Liver (tissue), 9 donors: ENCODE results near the gene GLI3. TPM values are rescaled to one million over a fixed set of nuclear protein-coding genes. Genes with fewer than 3 reads are reported as not detected.

Experiments
- DNase-seq: peaks from one replicate; pipeline ENCODE4 v3.0.0-alpha.2; 2017; ENCODE audit warnings: low spot score
- H3K27ac ChIP-seq, 2 donors: one replicate each; pipeline ENCODE4 v1.7.0; 2013; ENCODE audit warnings: inconsistent platforms in 2 of 2, low read length in 2 of 2, control low read depth in 1 of 2, low read depth in 1 of 2, mild to moderate bottlenecking in 1 of 2
- H3K27me3 ChIP-seq, 4 donors: one replicate each; pipeline versions ENCODE4 v1.6.1 to v1.7.0; 2013; ENCODE audit warnings: low read length in 3 of 4, inconsistent platforms in 1 of 4, mild to moderate bottlenecking in 1 of 4, moderate library complexity in 1 of 4; ENCODE audit not compliant: control insufficient read depth in 4 of 4, insufficient read depth in 4 of 4
- H3K36me3 ChIP-seq, 4 donors: one replicate each; pipeline versions ENCODE4 v1.6.1 to v1.7.0; 2013; ENCODE audit warnings: low read length in 3 of 4, mild to moderate bottlenecking in 3 of 4, low read depth in 1 of 4, moderate library complexity in 1 of 4; ENCODE audit not compliant: control insufficient read depth in 4 of 4, insufficient read depth in 3 of 4
- H3K4me1 ChIP-seq, 4 donors: one replicate each; pipeline versions ENCODE4 v1.6.1 to v1.7.0; 2013; ENCODE audit warnings: low read length in 3 of 4, mild to moderate bottlenecking in 3 of 4, moderate library complexity in 1 of 4; ENCODE audit not compliant: control insufficient read depth in 4 of 4, insufficient read depth in 4 of 4
- H3K4me3 ChIP-seq, 3 donors: one replicate each; pipeline versions ENCODE4 v1.6.1 to v1.7.0; 2013; ENCODE audit warnings: low read length in 3 of 3, control low read depth in 1 of 3, low read depth in 1 of 3, mild to moderate bottlenecking in 1 of 3
- H3K9ac ChIP-seq, 2 donors: one replicate each; pipeline ENCODE4 v1.7.0; 2013; ENCODE audit warnings: low read length in 2 of 2, mild to moderate bottlenecking in 2 of 2, moderate library complexity in 2 of 2, control low read depth in 1 of 2, low read depth in 1 of 2
- H3K9me3 ChIP-seq, 4 donors: one replicate each; pipeline versions ENCODE4 v1.6.1 to v1.7.0; 2013; ENCODE audit warnings: low read length in 3 of 4; ENCODE audit not compliant: control insufficient read depth in 4 of 4
- EGR1 ChIP-seq, 2 donors: IDR thresholded peaks; 2 replicates each; pipeline ENCODE4 v1.6.1; 2016 to 2018; ENCODE audit warnings: antibody characterized with exemption in 2 of 2, low read depth in 2 of 2
- FOXA1 ChIP-seq: IDR thresholded peaks from 2 replicates; pipeline ENCODE4 v1.6.1; 2016; ENCODE audit warnings: antibody characterized with exemption
- FOXA2 ChIP-seq: IDR thresholded peaks from 2 replicates; pipeline ENCODE4 v1.6.1; 2016; ENCODE audit warnings: antibody characterized with exemption
- GABPA ChIP-seq, 2 donors: IDR thresholded peaks in 1 of 2; conservative IDR thresholded peaks in 1 of 2; 2 replicates each; pipeline ENCODE4 v1.6.1; 2016; ENCODE audit warnings: antibody characterized with exemption in 2 of 2, mild to moderate bottlenecking in 1 of 2, moderate library complexity in 1 of 2
- HNF4A ChIP-seq, 2 donors: conservative IDR thresholded peaks; 2 replicates each; pipeline ENCODE4 v1.6.1; 2016; ENCODE audit warnings: antibody characterized with exemption in 2 of 2, mild to moderate bottlenecking in 2 of 2
- HNF4G ChIP-seq: IDR thresholded peaks from 2 replicates; pipeline ENCODE4 v1.6.1; 2016; ENCODE audit warnings: antibody characterized with exemption
- JUND ChIP-seq, 2 donors: IDR thresholded peaks; 2 replicates each; pipeline ENCODE4 v1.6.1; 2016; ENCODE audit warnings: antibody characterized with exemption in 2 of 2
- NR2F2 ChIP-seq: IDR thresholded peaks from 2 replicates; pipeline ENCODE4 v1.6.1; 2016; ENCODE audit warnings: antibody characterized with exemption
- RAD21 ChIP-seq, 2 donors: IDR thresholded peaks; 2 replicates each; pipeline ENCODE4 v1.6.1; 2016; ENCODE audit warnings: antibody characterized with exemption in 2 of 2, mild to moderate bottlenecking in 2 of 2
- RXRA ChIP-seq, 2 donors: IDR thresholded peaks; 2 replicates each; pipeline ENCODE4 v1.6.1; 2017 to 2018; ENCODE audit warnings: antibody characterized with exemption in 2 of 2, mild to moderate bottlenecking in 1 of 2
- SP1 ChIP-seq: IDR thresholded peaks from 2 replicates; pipeline ENCODE4 v1.6.1; 2018; ENCODE audit warnings: antibody characterized with exemption, mild to moderate bottlenecking
- TAF1 ChIP-seq: conservative IDR thresholded peaks from 2 replicates; pipeline ENCODE4 v1.6.1; 2016; ENCODE audit warnings: antibody characterized with exemption, mild to moderate bottlenecking
- YY1 ChIP-seq: IDR thresholded peaks from 2 replicates; pipeline ENCODE4 v1.6.1; 2016; ENCODE audit warnings: antibody characterized with exemption, mild to moderate bottlenecking
- WGBS: extraction: QIAGEN DNeasy Blood & Tissue Kit; methylation state at CpG from one replicate; pipeline ENCODE4 v1.1.7; 2013; 5-methylcytosine and 5-hydroxymethylcytosine counted together
- polyA plus RNA-seq, 2 donors: library from polyadenylated mRNA; stranded (reverse) in 1 of 2; unstranded in 1 of 2; fragments of 200-250 nt in 1 of 2; fragments of >200 nt in 1 of 2; fragmentation: Nextera tagmentation in 1 of 2; extraction: Ambion mirVana in 1 of 2; gene quantifications; one replicate each; pipeline versions ENCODE4 v1.2.1 to v1.2.3, GENCODE V29; 2013 to 2015
- total RNA-seq, 2 donors: library from RNA; depleted of rRNA; stranded (reverse); fragments of >200 nt; gene quantifications; one replicate each; pipeline ENCODE4 v1.2.3, GENCODE V29; 2014
- TF ChIP-seq, protein P1 (sequence below): IDR thresholded peaks from 2 replicates; pipeline ENCODE4 v1.6.1; 2016; ENCODE audit warnings: antibody characterized with exemption
- TF ChIP-seq, protein P2 (sequence below): fragments of 150-350 bp; IDR thresholded peaks from 2 replicates; pipeline ENCODE4 v1.5.1; 2017; ENCODE audit warnings: improper control_type of control experiment, low read depth, low read length; ENCODE audit not compliant: missing input control
- TF ChIP-seq, protein P3 (sequence below): IDR thresholded peaks from 2 replicates; pipeline ENCODE4 v1.6.1; 2016; ENCODE audit warnings: antibody characterized with exemption
- TF ChIP-seq, protein P4 (sequence below): IDR thresholded peaks from 2 replicates; pipeline ENCODE4 v1.6.1; 2016; ENCODE audit warnings: antibody characterized with exemption, mild to moderate bottlenecking
- TF ChIP-seq, protein P5 (sequence below): IDR thresholded peaks from 2 replicates; pipeline ENCODE4 v1.6.1; 2016; ENCODE audit warnings: antibody characterized with exemption
- donor health status: healthy.
- donor health status: healthy.
- donor health status: healthy.
- donor health status: healthy.
- donor health status: healthy.

The GLI3 gene
- total and polyA plus RNA-seq, 4 donors = 0.09 to 0.42 (median 0.26) TPM

DNA sequence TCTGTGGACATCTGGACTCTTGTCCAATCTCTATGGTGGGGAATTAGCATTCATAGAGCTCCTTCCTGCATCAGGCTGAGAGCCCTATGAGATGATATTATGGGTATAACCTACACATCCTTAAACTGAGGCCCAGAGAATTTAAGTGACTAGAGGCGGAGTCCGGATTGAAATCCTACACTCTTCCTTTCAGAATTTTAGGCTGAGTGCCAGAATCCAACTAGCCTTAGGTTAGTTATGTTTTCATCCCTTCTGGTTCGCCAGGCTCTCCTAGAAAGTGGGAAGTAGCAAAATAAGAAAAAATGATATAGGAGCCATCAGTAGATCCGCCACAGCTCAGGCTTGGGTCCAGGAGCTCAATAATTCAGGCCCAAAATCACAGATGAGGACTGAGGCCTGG is 212.5 kb downstream of the GLI3 start:
- no peak for DNase-seq
- Histone ChIP-seq H3K27me3 (no peaks in the 10 kb centered on the region), H3K9ac (no peak overlapping the region), H3K4me3 (no peak overlapping the region), H3K36me3 (no peaks in the 10 kb centered on the region), H3K9me3 (no peaks in the 10 kb centered on the region), H3K4me1 (no peaks in the 10 kb centered on the region), H3K27ac (no peak overlapping the region)
- 95% methylated on average over 4 of the region's 4 CpGs for WGBS
- no peak for TF ChIP-seq GABPA (IDR thresholded peaks at IDR 0.05 in 1 of 2, conservative IDR thresholded peaks at IDR 0.05 in 1 of 2)
- no peak for TF ChIP-seq RAD21 (IDR thresholded peaks at IDR 0.05)
- TF ChIP-seq HNF4G = no peak
- TF ChIP-seq EGR1 (IDR thresholded peaks at IDR 0.05; ENCODE audit: low read depth in 2 of 2) = no peak
- no peak for TF ChIP-seq NR2F2
- TF ChIP-seq JUND (IDR thresholded peaks at IDR 0.05) = no peak
- TF ChIP-seq RXRA (IDR thresholded peaks at IDR 0.05) = no peak
- no peak for TF ChIP-seq YY1
- TF ChIP-seq, protein P1, sequence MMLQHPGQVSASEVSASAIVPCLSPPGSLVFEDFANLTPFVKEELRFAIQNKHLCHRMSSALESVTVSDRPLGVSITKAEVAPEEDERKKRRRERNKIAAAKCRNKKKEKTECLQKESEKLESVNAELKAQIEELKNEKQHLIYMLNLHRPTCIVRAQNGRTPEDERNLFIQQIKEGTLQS = no peak
- TF ChIP-seq SP1 = no peak
- TF ChIP-seq, protein P2, sequence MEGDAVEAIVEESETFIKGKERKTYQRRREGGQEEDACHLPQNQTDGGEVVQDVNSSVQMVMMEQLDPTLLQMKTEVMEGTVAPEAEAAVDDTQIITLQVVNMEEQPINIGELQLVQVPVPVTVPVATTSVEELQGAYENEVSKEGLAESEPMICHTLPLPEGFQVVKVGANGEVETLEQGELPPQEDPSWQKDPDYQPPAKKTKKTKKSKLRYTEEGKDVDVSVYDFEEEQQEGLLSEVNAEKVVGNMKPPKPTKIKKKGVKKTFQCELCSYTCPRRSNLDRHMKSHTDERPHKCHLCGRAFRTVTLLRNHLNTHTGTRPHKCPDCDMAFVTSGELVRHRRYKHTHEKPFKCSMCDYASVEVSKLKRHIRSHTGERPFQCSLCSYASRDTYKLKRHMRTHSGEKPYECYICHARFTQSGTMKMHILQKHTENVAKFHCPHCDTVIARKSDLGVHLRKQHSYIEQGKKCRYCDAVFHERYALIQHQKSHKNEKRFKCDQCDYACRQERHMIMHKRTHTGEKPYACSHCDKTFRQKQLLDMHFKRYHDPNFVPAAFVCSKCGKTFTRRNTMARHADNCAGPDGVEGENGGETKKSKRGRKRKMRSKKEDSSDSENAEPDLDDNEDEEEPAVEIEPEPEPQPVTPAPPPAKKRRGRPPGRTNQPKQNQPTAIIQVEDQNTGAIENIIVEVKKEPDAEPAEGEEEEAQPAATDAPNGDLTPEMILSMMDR = no peak
- no peak for TF ChIP-seq TAF1
- no peak for TF ChIP-seq HNF4A (conservative IDR thresholded peaks at IDR 0.05)
- TF ChIP-seq FOXA1 = no peak

DNA sequence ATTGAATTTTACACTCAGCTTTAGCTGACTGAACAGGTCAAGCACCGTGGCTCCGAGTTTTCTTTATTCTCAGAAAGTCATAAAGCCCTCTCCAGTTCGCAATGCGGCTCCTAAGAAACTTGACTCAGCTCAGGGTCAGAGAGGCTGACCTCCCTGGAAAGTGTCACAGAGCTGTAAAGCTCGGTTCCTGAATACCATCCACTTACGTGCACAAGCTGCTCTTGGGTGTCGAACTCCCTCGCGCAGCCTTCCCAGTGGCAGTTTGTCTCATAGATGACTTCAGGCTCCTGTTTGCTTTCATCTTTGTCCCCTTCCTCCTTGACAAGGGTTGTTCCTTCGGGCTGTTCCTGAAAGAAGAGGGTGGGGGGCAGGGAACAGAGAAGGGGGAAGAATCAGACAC is 213.7 kb downstream of the GLI3 start:
- H3K36me3 ChIP-seq = no peaks in the 10 kb centered on the region
- TF ChIP-seq JUND (IDR thresholded peaks at IDR 0.05) (no peak), NR2F2 (no peak), YY1 (no peak), RAD21 (IDR thresholded peaks at IDR 0.05) (no peak), RXRA (IDR thresholded peaks at IDR 0.05) (no peak), FOXA1 (no peak), EGR1 (IDR thresholded peaks at IDR 0.05; ENCODE audit: low read depth in 2 of 2) (no peak), GABPA (IDR thresholded peaks at IDR 0.05 in 1 of 2, conservative IDR thresholded peaks at IDR 0.05 in 1 of 2) (no peak), TAF1 (no peak), HNF4G (no peak), FOXA2 (no peak), HNF4A (conservative IDR thresholded peaks at IDR 0.05) (no peak), SP1 (no peak)
- TF ChIP-seq, protein P3, sequence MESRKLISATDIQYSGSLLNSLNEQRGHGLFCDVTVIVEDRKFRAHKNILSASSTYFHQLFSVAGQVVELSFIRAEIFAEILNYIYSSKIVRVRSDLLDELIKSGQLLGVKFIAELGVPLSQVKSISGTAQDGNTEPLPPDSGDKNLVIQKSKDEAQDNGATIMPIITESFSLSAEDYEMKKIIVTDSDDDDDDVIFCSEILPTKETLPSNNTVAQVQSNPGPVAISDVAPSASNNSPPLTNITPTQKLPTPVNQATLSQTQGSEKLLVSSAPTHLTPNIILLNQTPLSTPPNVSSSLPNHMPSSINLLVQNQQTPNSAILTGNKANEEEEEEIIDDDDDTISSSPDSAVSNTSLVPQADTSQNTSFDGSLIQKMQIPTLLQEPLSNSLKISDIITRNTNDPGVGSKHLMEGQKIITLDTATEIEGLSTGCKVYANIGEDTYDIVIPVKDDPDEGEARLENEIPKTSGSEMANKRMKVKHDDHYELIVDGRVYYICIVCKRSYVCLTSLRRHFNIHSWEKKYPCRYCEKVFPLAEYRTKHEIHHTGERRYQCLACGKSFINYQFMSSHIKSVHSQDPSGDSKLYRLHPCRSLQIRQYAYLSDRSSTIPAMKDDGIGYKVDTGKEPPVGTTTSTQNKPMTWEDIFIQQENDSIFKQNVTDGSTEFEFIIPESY = no peak
- TF ChIP-seq, protein P2 = no peak
- TF ChIP-seq, protein P4, sequence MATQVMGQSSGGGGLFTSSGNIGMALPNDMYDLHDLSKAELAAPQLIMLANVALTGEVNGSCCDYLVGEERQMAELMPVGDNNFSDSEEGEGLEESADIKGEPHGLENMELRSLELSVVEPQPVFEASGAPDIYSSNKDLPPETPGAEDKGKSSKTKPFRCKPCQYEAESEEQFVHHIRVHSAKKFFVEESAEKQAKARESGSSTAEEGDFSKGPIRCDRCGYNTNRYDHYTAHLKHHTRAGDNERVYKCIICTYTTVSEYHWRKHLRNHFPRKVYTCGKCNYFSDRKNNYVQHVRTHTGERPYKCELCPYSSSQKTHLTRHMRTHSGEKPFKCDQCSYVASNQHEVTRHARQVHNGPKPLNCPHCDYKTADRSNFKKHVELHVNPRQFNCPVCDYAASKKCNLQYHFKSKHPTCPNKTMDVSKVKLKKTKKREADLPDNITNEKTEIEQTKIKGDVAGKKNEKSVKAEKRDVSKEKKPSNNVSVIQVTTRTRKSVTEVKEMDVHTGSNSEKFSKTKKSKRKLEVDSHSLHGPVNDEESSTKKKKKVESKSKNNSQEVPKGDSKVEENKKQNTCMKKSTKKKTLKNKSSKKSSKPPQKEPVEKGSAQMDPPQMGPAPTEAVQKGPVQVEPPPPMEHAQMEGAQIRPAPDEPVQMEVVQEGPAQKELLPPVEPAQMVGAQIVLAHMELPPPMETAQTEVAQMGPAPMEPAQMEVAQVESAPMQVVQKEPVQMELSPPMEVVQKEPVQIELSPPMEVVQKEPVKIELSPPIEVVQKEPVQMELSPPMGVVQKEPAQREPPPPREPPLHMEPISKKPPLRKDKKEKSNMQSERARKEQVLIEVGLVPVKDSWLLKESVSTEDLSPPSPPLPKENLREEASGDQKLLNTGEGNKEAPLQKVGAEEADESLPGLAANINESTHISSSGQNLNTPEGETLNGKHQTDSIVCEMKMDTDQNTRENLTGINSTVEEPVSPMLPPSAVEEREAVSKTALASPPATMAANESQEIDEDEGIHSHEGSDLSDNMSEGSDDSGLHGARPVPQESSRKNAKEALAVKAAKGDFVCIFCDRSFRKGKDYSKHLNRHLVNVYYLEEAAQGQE = no peak
- TF ChIP-seq, protein P5, sequence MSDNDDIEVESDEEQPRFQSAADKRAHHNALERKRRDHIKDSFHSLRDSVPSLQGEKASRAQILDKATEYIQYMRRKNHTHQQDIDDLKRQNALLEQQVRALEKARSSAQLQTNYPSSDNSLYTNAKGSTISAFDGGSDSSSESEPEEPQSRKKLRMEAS = no peak
- TF ChIP-seq, protein P1 = no peak
- DNase-seq = no peak
- 72% methylated on average over 10 of the region's 10 CpGs for WGBS
- no peak overlapping the region for H3K27ac ChIP-seq
- no peak overlapping the region for H3K9ac ChIP-seq
- H3K4me1 ChIP-seq = no peaks in the 10 kb centered on the region
- H3K4me3 ChIP-seq = no peak overlapping the region
- H3K9me3 ChIP-seq = no peaks in the 10 kb centered on the region
- H3K27me3 ChIP-seq = no peaks in the 10 kb centered on the region
